ENCODE data around the gene RPTOR.
"Not testable (repeated sequence)": the region's sequence is repeated elsewhere in the genome, so short reads cannot be mapped to it uniquely, and the experiment has no call there.

The RPTOR gene

DNA sequence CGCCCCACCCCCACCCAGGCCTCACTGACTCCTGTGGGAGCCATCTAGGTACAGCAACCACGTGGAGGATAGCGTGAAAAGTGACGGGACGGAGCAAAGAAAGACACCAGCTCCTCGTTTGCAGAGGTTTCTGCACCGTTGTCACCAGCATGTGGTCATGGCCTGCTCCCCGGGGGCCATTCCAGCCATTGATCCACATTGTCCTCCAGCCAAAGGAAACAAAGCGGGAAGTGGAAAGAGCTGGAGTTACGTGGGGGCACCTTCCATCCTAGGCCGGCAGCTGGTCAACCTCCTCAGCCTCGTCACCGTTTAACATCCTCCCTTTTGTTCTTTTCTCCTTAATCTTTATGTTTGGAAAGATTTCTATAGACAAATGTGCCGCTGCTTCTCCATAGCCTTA, 153.7 kb downstream of the RPTOR start:
- TF ChIP-seq, protein P1, sequence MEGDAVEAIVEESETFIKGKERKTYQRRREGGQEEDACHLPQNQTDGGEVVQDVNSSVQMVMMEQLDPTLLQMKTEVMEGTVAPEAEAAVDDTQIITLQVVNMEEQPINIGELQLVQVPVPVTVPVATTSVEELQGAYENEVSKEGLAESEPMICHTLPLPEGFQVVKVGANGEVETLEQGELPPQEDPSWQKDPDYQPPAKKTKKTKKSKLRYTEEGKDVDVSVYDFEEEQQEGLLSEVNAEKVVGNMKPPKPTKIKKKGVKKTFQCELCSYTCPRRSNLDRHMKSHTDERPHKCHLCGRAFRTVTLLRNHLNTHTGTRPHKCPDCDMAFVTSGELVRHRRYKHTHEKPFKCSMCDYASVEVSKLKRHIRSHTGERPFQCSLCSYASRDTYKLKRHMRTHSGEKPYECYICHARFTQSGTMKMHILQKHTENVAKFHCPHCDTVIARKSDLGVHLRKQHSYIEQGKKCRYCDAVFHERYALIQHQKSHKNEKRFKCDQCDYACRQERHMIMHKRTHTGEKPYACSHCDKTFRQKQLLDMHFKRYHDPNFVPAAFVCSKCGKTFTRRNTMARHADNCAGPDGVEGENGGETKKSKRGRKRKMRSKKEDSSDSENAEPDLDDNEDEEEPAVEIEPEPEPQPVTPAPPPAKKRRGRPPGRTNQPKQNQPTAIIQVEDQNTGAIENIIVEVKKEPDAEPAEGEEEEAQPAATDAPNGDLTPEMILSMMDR (IDR thresholded peaks at IDR 0.05; ENCODE audit: extremely low read depth, insufficient read depth, missing control alignments) = no peak
- in situ Hi-C loops (cut with MboI; ENCODE audit: low pct_unique_long_range_greater_than_20kb, low sequenced_read_pairs, unreplicated experiment) = no loop called here
- DNase-seq (ENCODE audit: low spot score) = no peak

DNA sequence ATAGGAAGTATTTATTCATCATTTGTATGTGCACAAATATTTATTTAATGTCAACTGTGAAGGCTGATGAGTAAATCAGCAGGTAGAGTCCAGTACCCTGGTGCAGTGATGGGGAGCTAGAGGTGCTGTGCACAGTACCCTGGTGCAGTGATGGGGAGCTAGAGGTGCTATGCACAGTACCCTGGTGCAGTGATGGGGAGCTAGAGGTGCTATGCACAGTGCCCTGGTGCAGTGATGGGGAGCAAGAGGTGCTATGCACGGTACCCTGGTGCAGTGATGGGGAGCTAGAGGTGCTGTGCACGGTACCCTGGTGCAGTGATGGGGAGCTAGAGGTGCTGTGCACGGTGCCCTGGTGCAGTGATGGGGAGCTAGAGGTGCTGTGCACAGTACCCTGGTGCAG, 154.6 kb downstream of the RPTOR start:
- DNase-seq (ENCODE audit: low spot score); in situ Hi-C loops (cut with MboI; ENCODE audit: low pct_unique_long_range_greater_than_20kb, low sequenced_read_pairs, unreplicated experiment): not testable (repeated sequence)

DNA sequence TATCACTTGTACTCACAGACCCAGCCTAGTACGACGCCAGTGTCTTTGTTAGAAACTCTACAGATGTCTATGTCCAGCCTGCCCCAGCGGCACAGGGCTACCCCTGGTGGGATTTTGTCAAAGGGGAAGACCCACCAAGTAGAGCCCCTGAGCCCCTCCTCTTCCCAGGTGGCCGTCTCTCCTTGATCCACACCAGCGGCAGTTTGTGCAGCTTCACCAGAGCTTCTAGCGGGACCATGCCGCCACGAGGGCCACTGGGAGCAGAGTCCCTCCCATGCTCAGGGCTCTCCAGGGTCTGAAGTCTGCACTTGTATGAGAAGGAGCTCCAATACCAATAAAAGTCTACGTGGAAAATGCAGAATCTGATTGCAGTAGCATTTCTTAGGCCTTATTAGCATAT, 157.1 kb downstream of the RPTOR start:
- DNase-seq (ENCODE audit: low spot score) = no peak
- TF ChIP-seq, protein P1 (IDR thresholded peaks at IDR 0.05; ENCODE audit: extremely low read depth, insufficient read depth, missing control alignments) = no peak
- in situ Hi-C loops (cut with MboI; ENCODE audit: low pct_unique_long_range_greater_than_20kb, low sequenced_read_pairs, unreplicated experiment) = no loop called here

- no peak for DNase-seq (ENCODE audit: low spot score)
- in situ Hi-C loops (cut with MboI; ENCODE audit: low pct_unique_long_range_greater_than_20kb, low sequenced_read_pairs, unreplicated experiment) = no loop called here
- TF ChIP-seq, protein P1 (IDR thresholded peaks at IDR 0.05; ENCODE audit: extremely low read depth, insufficient read depth, missing control alignments) = no peak
Observed at GRCh38 chr17:80702315-80703141, 157.9 kb downstream of the RPTOR start.

- TF ChIP-seq, protein P1 (IDR thresholded peaks at IDR 0.05; ENCODE audit: extremely low read depth, insufficient read depth, missing control alignments) = no peak
- DNase-seq (ENCODE audit: low spot score) = no peak
- in situ Hi-C loops (cut with MboI; ENCODE audit: low pct_unique_long_range_greater_than_20kb, low sequenced_read_pairs, unreplicated experiment) = no loop called here
Observed at GRCh38 chr17:80703142-80703478, 158.5 kb downstream of the RPTOR start.

- TF ChIP-seq, protein P1 (IDR thresholded peaks at IDR 0.05; ENCODE audit: extremely low read depth, insufficient read depth, missing control alignments) = no peak
- no peak for DNase-seq (ENCODE audit: low spot score)
- in situ Hi-C loops (cut with MboI; ENCODE audit: low pct_unique_long_range_greater_than_20kb, low sequenced_read_pairs, unreplicated experiment) = no loop called here
Observed at GRCh38 chr17:80704381-80704819, 159.8 kb downstream of the RPTOR start.

DNA sequence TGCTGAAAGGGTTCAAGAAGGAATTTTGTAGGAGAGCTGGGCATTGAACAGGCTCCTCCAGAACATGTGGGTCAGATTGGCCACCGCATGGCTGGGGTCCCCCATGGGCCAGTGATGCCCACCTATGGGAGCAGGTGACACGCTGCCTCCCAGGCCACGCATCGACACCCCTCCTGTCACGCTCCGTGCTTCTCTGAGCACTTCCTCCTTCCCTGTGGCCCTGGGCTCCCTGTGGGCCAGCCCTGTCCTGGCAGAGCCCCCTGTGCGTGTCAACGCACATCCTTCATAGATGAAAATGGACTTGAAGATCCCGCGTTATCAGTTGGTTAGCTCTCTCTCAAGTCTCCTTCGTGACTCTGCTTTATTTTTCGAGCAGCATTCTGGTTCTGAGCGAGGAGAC, 160.3 kb downstream of the RPTOR start:
- in situ Hi-C loops (cut with MboI; ENCODE audit: low pct_unique_long_range_greater_than_20kb, low sequenced_read_pairs, unreplicated experiment) = no loop called here
- DNase-seq (ENCODE audit: low spot score) = no peak
- TF ChIP-seq, protein P1 (IDR thresholded peaks at IDR 0.05; ENCODE audit: extremely low read depth, insufficient read depth, missing control alignments) = no peak

Measured in GM13977 (cell line).